OCI-LY3 (cell line): ENCODE data around the gene GABRG3.

ENCODE experiments used
- H2AFZ ChIP-seq: fragments of 200-600, 300-600 bp; shearing (Covaris generic); 2 replicates; pipeline ENCODE4 v1.6.0; 2014; ENCODE audit warnings: antibody characterized with exemption, low read depth, low read length
- H3K27ac ChIP-seq: fragments of 200-600, 300-600 bp; sonication (generic); 2 replicates; pipeline ENCODE4 v1.5.1; 2014; ENCODE audit warnings: mild to moderate bottlenecking, low read length, moderate library complexity, mixed read lengths
- H3K27me3 ChIP-seq: fragments of 200-600, 300-600 bp; sonication (generic); 2 replicates; pipeline ENCODE4 v1.6.1; 2014; ENCODE audit warnings: low read depth, low read length, mixed read lengths
- H3K36me3 ChIP-seq: fragments of 200-600, 300-600 bp; sonication (generic); replicated peaks from 2 replicates; pipeline ENCODE3; 2014; ENCODE audit warnings: low read depth, low read length, mixed read lengths
- H3K4me1 ChIP-seq: fragments of 300-600, 200-600 bp; sonication (generic); 2 replicates; pipeline ENCODE4 v1.6.1; 2014; ENCODE audit warnings: low read length, mixed read lengths
- H3K4me2 ChIP-seq: fragments of 200-600, 300-600 bp; sonication (generic); 2 replicates; pipeline ENCODE4 v1.6.1; 2014; ENCODE audit warnings: low read length, mixed read lengths
- H3K4me3 ChIP-seq: fragments of 300-600, 200-600 bp; sonication (generic); 2 replicates; pipeline ENCODE4 v1.5.1; 2014; ENCODE audit warnings: antibody characterized with exemption, mild to moderate bottlenecking, low read length, moderate library complexity
- H3K79me2 ChIP-seq: fragments of 300-600, 200-600 bp; shearing (Covaris generic); 2 replicates; pipeline ENCODE4 v1.6.1; 2014; ENCODE audit warnings: mild to moderate bottlenecking, low read length, mixed read lengths
- H3K9ac ChIP-seq: fragments of 300-600, 200-600 bp; shearing (Covaris generic); 2 replicates; pipeline ENCODE4 v1.6.0; 2014; ENCODE audit warnings: mild to moderate bottlenecking, low read length, moderate library complexity
- H3K9me3 ChIP-seq: fragments of 200-600, 300-600 bp; shearing (Covaris generic); 2 replicates; pipeline ENCODE4 v1.6.1; 2014; ENCODE audit warnings: low read length, mixed read lengths; ENCODE audit not compliant: insufficient read depth
- H4K20me1 ChIP-seq: fragments of 200-600, 300-600 bp; sonication (generic); 2 replicates; pipeline ENCODE4 v1.6.1; 2016; ENCODE audit warnings: low read length, mixed read lengths; ENCODE audit not compliant: insufficient read depth
- EZH2phosphoT487 ChIP-seq: fragments of 200-600 bp; shearing (Covaris generic); IDR thresholded peaks from 2 replicates; pipeline ENCODE4 v1.6.1; 2018; ENCODE audit warnings: antibody characterized with exemption, mixed run types, low read depth
- TF ChIP-seq, protein P1 (sequence below): fragments of 200-600, 300-600 bp; sonication (generic); IDR thresholded peaks from 2 replicates; pipeline ENCODE4 v1.5.1; 2014; ENCODE audit warnings: antibody characterized with exemption, low read length, low read depth

Gene GABRG3

DNA sequence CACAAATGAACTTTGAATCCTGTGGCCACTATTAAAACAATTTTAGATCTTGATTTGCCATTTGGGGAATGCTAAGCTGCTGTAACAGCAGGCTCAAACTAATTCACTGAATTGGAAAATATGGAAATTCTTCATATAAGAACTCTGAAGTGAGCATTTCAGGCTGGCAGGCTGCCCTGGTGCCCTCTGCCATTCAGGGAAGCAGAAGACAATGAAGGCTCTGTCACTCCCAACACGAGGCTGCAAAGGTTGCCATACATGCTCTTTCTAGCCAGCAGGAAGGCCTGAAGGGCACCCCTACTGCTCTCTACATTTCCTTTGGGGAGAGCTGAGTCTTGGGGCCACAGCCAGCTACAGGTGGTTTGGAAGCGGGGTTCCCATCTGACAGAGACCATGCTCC lies 88.0 kb downstream of the GABRG3 start:
- no peaks in the 10 kb centered on the region for H3K79me2 ChIP-seq
- no peak overlapping the region for H3K27ac ChIP-seq
- TF ChIP-seq, protein P1, sequence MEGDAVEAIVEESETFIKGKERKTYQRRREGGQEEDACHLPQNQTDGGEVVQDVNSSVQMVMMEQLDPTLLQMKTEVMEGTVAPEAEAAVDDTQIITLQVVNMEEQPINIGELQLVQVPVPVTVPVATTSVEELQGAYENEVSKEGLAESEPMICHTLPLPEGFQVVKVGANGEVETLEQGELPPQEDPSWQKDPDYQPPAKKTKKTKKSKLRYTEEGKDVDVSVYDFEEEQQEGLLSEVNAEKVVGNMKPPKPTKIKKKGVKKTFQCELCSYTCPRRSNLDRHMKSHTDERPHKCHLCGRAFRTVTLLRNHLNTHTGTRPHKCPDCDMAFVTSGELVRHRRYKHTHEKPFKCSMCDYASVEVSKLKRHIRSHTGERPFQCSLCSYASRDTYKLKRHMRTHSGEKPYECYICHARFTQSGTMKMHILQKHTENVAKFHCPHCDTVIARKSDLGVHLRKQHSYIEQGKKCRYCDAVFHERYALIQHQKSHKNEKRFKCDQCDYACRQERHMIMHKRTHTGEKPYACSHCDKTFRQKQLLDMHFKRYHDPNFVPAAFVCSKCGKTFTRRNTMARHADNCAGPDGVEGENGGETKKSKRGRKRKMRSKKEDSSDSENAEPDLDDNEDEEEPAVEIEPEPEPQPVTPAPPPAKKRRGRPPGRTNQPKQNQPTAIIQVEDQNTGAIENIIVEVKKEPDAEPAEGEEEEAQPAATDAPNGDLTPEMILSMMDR = no peak
- no peak for TF ChIP-seq EZH2phosphoT487

DNA sequence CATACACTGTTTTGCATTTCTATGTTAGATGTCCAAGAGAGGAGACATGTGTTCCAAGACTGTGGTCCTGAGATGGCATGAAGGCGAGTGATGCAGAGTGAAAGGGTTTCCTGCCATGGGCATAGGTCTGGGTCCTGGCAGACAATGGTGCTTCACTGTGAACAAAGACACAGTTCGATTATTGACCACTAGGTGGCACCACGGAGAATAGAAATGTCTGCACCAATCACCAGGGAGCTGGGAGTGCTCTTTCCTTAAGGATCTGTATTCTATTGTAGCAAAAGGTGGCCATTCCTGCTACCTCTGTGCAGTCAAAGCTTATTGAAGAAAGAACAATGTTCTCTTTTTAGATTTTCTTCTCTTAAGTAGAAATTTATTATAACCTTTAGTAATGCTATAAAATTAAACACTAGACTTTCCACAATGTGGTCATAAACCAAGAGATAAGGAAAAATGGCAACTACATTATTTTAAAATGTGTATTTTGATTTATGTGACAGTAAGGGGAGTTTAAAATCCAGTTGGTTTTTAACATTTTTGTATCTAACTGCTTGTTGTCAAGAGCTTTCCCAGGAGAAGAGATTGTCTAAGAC lies 88.7 kb downstream of the GABRG3 start:
- Histone ChIP-seq H4K20me1 (no peaks in the 10 kb centered on the region), H2AFZ (no peak overlapping the region), H3K4me2 (no peak overlapping the region), H3K4me3 (no peak overlapping the region), H3K27ac (no peak overlapping the region), H3K79me2 (no peaks in the 10 kb centered on the region), H3K4me1 (no peaks in the 10 kb centered on the region), H3K9me3 (no peaks in the 10 kb centered on the region), H3K36me3 (no peaks in the 10 kb centered on the region), H3K9ac (no peak overlapping the region), H3K27me3 (no peaks in the 10 kb centered on the region)
- TF ChIP-seq EZH2phosphoT487 = no peak
- TF ChIP-seq, protein P1 = peak; percentile 75

More for the DNA sequence above, 88.0 kb downstream of the GABRG3 start:
- Histone ChIP-seq H3K4me1 (no peaks in the 10 kb centered on the region), H3K9me3 (no peaks in the 10 kb centered on the region), H2AFZ (no peak overlapping the region), H3K27me3 (no peaks in the 10 kb centered on the region), H4K20me1 (no peaks in the 10 kb centered on the region), H3K4me3 (no peak overlapping the region), H3K9ac (no peak overlapping the region), H3K4me2 (no peak overlapping the region), H3K36me3 (no peaks in the 10 kb centered on the region)

DNA sequence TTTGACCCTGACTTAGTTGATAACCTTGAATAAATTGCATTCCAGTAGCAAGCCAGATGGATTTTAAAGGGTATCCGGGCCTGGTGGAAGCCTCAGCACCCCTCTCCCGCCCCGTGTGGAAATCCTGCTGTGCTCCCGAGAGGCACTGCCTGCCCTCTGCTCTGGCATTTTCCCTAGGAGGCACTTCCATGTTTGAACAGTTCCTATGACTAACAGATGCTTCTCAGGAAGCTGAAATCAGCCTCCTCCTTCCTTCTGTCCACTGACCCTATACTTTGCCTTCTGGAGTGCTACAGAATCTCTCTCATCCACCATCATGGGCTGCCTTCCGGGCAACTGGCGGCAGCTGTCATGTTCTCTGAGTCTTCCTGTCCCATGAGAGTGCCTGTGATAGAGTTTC lies 90.8 kb downstream of the GABRG3 start:
- H3K27me3 ChIP-seq = no peaks in the 10 kb centered on the region
- no peak overlapping the region for H3K9ac ChIP-seq
- H4K20me1 ChIP-seq = no peaks in the 10 kb centered on the region
- H2AFZ ChIP-seq = no peak overlapping the region
- H3K27ac ChIP-seq = no peak overlapping the region
- no peak overlapping the region for H3K4me3 ChIP-seq
- no peaks in the 10 kb centered on the region for H3K36me3 ChIP-seq
- TF ChIP-seq, protein P1 = no peak
- no peak for TF ChIP-seq EZH2phosphoT487
- no peaks in the 10 kb centered on the region for H3K4me1 ChIP-seq
- H3K4me2 ChIP-seq = no peak overlapping the region
- H3K79me2 ChIP-seq = no peaks in the 10 kb centered on the region
- H3K9me3 ChIP-seq = no peaks in the 10 kb centered on the region

DNA sequence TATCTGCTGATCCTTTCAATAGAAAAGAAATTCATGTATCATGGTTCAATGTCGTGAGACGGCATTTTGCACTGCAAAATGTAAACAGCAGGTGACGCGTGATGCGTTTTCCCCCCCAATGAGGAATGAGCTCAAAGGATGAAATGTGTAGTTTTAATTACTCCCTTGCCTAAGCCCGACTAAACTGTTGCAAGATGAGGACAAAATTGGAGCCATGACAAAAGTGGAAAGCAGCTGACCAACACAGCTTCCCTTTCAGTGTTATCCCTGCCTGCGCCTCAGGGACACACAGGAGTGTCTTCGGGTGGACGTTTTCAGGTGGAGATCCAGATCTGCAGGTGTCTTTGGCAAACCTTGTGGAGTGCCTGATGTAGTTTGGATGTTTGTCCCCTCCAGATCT lies 92.0 kb downstream of the GABRG3 start:
- no peak for TF ChIP-seq EZH2phosphoT487
- TF ChIP-seq, protein P1 = no peak
- Histone ChIP-seq H3K9ac (no peak overlapping the region), H3K9me3 (no peaks in the 10 kb centered on the region), H2AFZ (no peak overlapping the region), H3K27ac (no peak overlapping the region), H4K20me1 (no peaks in the 10 kb centered on the region), H3K36me3 (no peaks in the 10 kb centered on the region), H3K4me1 (no peaks in the 10 kb centered on the region), H3K4me2 (no peak overlapping the region), H3K4me3 (no peak overlapping the region), H3K79me2 (no peaks in the 10 kb centered on the region), H3K27me3 (no peaks in the 10 kb centered on the region)
